CD4-positive, alpha-beta T cell treated with Interferon alpha-2 for 1 hour (primary cell): ENCODE measurements around the gene C10orf95.
A peak's percentile ranks its signal among the peaks of the same experiment; 100 is the strongest.
"Not testable (repeated sequence)": the region's sequence is repeated elsewhere in the genome, so short reads cannot be mapped to it uniquely, and the experiment has no call there.

ENCODE experiments used
- DNase-seq, 2 donors: peaks; one replicate each; pipeline ENCODE4 v3.0.0-alpha.2; 2020 to 2022

The C10orf95 gene

GRCh38 chr10:102463983-102464382, 12.6 kb upstream of the C10orf95 start:
- no peak for DNase-seq

DNA sequence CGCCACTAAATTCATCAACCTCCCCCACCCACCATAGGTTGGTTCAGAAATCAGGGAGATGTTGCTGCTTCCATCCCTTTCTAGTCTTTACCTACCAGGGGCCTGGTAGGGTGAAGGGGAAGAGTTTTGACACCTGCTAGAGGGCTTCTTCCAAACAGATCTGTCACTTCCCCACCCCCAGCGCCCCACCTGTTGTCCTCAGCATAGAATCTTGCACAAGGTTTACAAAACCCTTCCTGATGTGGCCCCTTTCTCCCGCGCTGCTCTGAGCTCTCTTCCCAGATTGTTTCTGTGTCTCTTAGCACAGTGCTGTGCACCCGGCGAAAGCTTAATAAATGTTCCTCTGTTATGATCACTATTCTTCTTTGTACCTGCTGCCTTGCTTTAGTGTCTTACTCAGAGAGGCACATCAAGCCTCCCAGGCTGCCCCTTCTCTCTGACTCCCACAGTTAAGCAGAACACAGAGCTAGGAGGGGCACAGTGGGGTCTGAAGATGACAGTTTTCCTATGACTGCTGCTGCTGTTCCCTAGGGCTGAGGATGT, 11.2 kb upstream of the C10orf95 start:
- DNase-seq, result no peak

GRCh38 chr10:102461187-102462054, 10.1 kb upstream of the C10orf95 start:
- DNase-seq, result peak; percentile 93 to 94

GRCh38 chr10:102460836-102461186, 9.5 kb upstream of the C10orf95 start:
- DNase-seq, result no peak

DNA sequence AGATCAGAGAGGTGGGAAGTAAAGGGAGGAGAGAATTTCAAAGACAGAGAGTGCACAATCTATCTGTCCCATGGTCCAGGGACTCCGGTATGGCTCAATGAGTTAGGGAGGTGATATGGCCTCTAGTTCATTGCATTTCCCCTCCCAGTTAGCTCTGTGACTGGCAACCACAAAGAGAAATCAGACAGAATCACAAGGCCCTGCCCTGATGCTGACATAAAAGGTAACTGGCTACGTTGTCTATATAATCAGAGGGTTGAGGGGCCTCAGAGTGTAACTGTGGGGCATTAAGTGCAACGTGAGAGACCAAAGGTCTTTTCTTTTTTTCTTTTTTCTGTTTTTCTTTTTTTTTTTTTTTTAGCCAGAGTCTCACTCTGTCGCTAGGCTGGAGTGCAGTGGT, 7.3 kb upstream of the C10orf95 start:
- DNase-seq, result no peak

DNA sequence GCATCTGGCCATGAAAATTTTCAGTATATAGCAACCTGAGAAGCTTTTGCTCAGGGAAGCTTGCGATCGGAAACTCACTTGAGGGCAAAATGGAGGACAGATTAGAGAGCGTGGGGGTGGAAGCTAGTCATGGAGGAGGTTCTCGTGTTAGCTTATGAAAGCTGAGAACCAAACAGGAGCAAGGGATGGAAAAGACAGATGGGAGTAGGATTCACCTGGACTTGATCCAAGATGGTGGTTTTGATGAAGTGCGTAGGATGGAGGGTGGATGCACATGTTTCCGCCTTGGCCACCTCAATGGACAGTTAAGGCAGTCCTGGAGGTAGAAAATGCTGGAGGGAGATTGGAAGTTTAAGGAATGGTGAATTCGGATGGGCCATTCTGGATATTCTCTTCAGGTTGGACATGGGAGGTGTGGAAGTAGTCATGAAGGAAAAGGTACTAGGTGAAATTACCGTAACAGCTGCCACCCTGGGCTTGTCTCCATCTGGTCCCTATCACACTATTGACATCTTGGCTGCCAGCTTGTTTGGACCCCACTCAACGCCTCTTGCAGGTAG, 6.3 kb upstream of the C10orf95 start:
- no peak for DNase-seq

GRCh38 chr10:102455893-102456471, 4.6 kb upstream of the C10orf95 start:
- DNase-seq, result peak in 1 of 2 donors; percentile 26

DNA sequence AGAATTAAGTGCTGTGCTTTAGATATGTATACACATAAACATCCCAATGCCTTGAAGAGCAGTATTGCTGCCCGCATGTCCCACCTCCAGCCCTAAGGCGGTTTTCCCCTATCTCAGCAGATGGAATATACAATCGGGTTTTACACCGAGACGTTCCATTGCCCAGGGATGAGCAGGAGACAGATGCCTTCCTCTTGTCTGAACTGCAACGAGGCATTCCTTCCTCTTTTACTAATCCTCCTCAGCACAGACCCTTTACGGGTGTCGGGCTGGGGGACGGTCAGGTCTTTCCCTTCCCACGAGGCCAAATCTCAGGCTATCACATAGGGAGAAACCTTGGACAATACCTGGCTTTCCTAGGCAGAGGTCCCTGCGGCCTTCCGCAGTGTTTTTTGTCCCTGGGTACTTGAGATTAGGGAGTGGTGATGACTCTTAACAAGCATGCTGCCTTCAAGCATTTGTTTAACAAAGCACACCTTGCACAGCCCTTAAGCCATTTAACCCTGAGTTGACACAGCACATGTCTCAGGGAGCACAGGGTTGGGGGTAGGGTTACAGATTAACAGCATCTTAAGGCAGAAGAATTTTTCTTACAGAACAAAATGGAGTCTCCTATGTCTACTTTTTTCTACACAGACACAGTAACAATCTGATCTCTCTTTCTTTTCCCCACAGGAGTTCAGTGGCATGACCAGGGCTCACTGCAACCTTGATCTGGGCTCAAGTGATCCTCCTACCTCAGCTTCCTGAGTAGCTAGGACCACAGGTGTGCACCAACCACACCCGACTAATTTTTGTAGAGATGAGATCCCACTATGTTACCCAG, 3.5 kb upstream of the C10orf95 start:
- DNase-seq, result not testable (repeated sequence)

DNA sequence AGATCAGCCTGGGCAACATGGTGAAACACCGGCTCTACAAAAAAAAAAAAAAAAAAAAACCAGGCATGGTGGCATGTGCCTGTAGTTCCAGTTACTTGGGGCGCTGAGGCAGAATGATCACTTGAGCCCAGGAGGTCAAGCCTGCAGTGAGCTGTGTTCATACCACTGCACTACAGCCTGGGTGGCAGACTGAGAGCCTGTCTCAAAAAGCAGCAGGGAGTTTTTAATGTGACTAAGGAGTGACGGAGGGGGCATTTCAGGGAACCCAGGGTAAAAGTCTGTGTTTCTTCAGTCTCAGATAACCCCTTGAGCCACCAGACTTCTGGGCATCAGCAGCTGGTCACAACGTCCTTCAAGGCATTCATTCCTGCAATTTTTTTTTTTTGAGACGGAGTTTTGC, 2.2 kb upstream of the C10orf95 start:
- DNase-seq, result no peak

GRCh38 chr10:102452672-102453340, 1.5 kb upstream of the C10orf95 start:
- DNase-seq, result peak; percentile 33 to 58

DNA sequence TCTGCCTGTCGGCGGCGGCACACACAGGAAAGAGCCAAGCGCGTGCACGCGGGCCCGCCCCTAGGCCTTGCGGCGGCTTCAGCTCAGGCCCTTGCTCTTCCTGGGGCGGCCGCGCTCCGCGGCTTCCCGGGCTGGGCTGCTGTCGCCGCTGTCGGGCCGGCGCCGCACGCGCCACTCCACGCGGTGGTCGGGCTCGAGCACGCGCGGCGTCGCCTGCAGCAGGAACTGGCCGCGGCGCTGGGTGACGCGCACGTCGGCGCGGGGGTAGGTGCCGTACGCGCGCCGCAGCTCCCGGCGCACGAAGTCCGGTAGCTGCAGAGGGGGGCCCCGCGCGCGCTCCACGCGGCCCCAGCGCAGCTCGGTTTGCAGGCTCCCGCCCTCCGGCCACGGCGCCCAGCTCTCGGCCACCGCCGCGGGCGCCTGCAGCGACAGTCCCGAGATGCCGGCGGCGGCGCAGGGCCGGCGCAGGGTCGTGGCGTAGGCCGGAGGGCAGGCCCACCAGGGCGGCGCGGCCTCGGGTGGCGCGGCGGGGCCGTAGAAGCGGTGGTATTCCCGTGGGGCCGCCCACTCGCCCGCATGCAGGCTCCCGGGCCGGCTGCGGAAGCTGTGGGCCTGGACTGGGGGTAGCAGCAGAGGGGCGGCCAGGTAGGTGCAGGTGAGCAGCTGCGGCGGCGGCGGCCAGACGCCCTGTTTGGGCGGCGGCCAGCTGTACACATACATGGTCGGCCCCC, 804 bp downstream of the C10orf95 start:
- DNase-seq, result peak; percentile 91 to 94

DNA sequence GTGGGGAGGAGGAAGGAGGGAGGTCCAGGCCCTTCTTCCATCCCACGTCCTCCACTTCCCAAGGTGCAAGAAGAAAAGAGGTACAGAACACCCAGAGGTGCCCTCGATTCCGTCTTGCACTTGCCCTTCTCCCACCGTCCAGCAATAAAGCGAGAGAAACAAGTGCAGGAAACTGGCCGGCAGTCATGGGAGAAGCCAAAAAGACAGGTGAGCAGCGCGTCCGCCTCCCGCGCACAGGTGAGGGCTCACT, 1.3 kb downstream of the C10orf95 start:
- no peak for DNase-seq

GRCh38 chr10:102449321-102450123, 1.8 kb downstream of the C10orf95 start:
- peak; percentile 89 to 92 for DNase-seq

GRCh38 chr10:102444851-102445250, 6.5 kb downstream of the C10orf95 start:
- no peak for DNase-seq

DNA sequence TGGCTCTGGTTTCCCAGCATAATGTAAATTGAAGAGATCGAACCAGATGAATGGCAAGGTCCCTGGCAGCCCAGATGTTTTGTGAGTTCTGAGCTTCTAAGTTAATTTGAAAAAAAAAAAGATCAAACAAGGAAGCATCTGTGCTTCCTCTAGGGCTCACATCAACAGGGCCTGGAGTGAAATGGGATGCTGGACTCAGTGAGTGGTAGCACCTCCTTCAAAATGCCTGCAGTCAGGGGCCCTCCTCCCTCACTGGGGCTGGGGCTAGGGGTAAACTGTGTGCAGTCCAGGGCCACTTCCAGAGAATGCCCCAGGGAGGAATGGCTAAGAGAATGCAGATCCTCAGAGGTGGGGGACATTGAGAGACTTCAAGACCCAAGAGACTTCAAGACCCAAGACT, 13.0 kb downstream of the C10orf95 start:
- DNase-seq, result no peak

DNA sequence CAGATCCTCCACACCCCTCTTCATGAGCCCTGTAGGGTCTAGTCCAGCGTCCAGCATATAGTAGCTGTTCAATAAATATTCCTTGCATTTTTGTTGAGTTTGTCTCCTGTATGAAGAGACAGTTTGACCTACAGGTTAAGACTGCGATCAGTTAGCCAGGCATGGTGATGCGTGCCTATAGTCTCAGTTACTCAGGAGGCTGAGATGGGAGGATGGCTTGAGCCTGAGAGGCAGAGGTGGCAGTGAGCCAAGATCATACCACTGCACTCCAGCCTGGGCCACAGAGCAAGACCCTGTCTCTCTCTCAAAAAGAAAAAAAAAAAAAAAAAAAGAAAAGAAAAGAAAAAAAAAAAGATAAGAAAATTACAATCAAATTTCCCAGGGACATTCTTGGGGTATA, 13.8 kb downstream of the C10orf95 start:
- DNase-seq, result no peak

DNA sequence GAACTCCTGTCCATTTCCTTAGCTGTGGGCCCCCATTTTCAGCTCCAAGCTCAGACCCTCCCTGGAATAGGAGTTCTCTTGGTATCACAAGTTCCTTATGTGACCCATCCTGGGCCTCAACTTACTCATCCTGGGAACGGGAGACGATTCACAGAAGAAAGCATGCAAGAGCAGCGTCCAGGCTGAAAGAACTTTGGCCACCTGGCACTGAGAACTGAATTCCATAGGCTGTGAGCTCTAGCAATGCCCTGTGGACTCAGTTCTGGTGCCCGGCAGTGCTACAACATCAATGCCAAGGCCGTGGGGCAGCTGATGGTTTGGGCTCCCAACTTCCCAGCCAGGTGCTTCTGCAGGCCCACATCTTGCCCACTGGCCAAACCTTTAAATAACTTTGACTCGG, 15.0 kb downstream of the C10orf95 start:
- DNase-seq, result no peak

GRCh38 chr10:102435529-102436233, 15.7 kb downstream of the C10orf95 start:
- DNase-seq, result peak; percentile 19 to 58

GRCh38 chr10:102435133-102435497, 16.2 kb downstream of the C10orf95 start:
- no peak for DNase-seq

DNA sequence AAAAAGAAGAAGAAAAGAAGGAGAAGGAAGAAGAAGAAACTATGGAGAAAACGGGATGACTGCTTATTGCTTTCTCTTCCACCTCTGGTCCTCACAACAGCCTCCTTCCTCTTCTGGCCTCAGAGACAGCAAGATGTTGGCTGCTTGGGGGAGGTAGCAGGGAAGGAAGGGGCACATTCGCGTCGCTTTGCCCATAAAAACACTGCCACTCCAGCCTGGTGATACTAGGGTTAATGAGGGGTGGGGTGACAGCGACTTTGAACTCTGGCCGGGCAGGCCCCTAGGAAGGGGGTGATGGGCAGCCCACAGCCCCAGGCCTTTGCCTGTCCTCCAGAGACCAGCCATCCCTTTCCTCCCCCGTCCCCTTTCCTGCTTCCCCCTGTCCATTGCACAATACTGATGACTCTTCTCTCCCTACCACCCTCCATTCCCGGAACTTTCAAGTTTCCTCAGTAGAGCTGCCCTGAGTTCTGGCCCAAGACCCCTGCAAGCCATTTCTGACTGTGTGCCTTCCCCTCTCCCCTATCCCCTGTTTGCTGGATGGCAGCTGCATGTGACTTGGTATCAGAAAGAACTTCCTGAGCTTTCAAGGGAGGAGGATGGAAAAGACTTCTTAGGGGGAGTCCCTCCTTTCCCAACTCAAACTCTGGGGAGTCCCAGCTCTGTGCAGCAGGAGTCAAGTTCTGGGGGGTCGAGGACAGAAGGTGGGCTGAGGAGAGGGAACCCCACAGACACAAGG, 16.8 kb downstream of the C10orf95 start:
- DNase-seq, result no peak
